GM21381 (cell line): ENCODE results near the gene PBLD.
"Not testable (repeated sequence)": the region's sequence is repeated elsewhere in the genome, so short reads cannot be mapped to it uniquely, and the experiment has no call there.

Experiments
- ATAC-seq: cut with Tn5 transposase; IDR thresholded peaks from one replicate; pipeline ENCODE4 v1.9.1; 2021; ENCODE audit warnings: mild to moderate bottlenecking, moderate library complexity; ENCODE audit not compliant: unreplicated experiment

The PBLD gene

GRCh38 chr10:68284062-68285001 is 48.4 kb downstream of the PBLD start:
- ATAC-seq = no peak

GRCh38 chr10:68280758-68281157 is 52.0 kb downstream of the PBLD start:
- no peak for ATAC-seq

- not testable (repeated sequence) for ATAC-seq
These were observed 53.6 kb downstream of the PBLD start for GRCh38 chr10:68278906-68279753.

GRCh38 chr10:68277814-68278213 is 54.9 kb downstream of the PBLD start:
- ATAC-seq = not testable (repeated sequence)

GRCh38 chr10:68276224-68276623 is 56.5 kb downstream of the PBLD start:
- no peak for ATAC-seq

- ATAC-seq = no peak
These were observed 57.1 kb downstream of the PBLD start for GRCh38 chr10:68275600-68276126.

GRCh38 chr10:68272833-68273232 is 59.9 kb downstream of the PBLD start:
- ATAC-seq = no peak

GRCh38 chr10:68271196-68271882 is 61.4 kb downstream of the PBLD start:
- no peak for ATAC-seq

GRCh38 chr10:68269562-68270290 is 63.0 kb downstream of the PBLD start:
- no peak for ATAC-seq

- no peak for ATAC-seq
These were observed 71.4 kb downstream of the PBLD start for GRCh38 chr10:68261132-68261856.

GRCh38 chr10:68253346-68253745 is 79.4 kb downstream of the PBLD start:
- no peak for ATAC-seq

GRCh38 chr10:68251625-68252495 is 80.9 kb downstream of the PBLD start:
- no peak for ATAC-seq

- no peak for ATAC-seq
These were observed 81.6 kb downstream of the PBLD start for GRCh38 chr10:68251151-68251550.

- no peak for ATAC-seq
These were observed 83.4 kb downstream of the PBLD start for GRCh38 chr10:68249297-68249696.

GRCh38 chr10:68247931-68248330 is 84.8 kb downstream of the PBLD start:
- no peak for ATAC-seq

GRCh38 chr10:68246397-68246796 is 86.3 kb downstream of the PBLD start:
- not testable (repeated sequence) for ATAC-seq

- ATAC-seq = no peak
These were observed 90.7 kb downstream of the PBLD start for GRCh38 chr10:68242051-68242450.

- no peak for ATAC-seq
These were observed 93.1 kb downstream of the PBLD start for GRCh38 chr10:68239596-68240150.
